ENCODE measurements around the gene CCDC7. TPM values are rescaled to one million over a fixed set of nuclear protein-coding genes. Genes with fewer than 3 reads are reported as not detected.

CCDC7 gene
- total RNA-seq, 2 donors from 2014 or later: 21.9 to 22.7 TPM

- H3K4me1 ChIP-seq: peaks cover 0 to 20% of the 10 kb centered on the region in 2 donors
- H3K36me3 ChIP-seq: no peaks in the 10 kb centered on the region
- no peaks in the 10 kb centered on the region for H3K9me3 ChIP-seq
- no peak for TF ChIP-seq CTCF (IDR thresholded peaks at IDR 0.05)
- no peak overlapping the region for H3K4me3 ChIP-seq
- H3K27me3 ChIP-seq: no peaks in the 10 kb centered on the region
- no peak for DNase-seq (ENCODE audit: low spot score)
- no peak overlapping the region for H3K27ac ChIP-seq
Observed at GRCh38 chr10:32409741-32410140, 36.2 kb upstream of the CCDC7 start.

- Histone ChIP-seq H3K9me3 (no peaks in the 10 kb centered on the region), H3K4me1 (peaks cover 0 to 20% of the 10 kb centered on the region in 2 donors), H3K27me3 (no peaks in the 10 kb centered on the region), H3K36me3 (no peaks in the 10 kb centered on the region), H3K27ac (no peak overlapping the region), H3K4me3 (no peak overlapping the region)
- TF ChIP-seq CTCF (IDR thresholded peaks at IDR 0.05): no peak
- no peak for DNase-seq (ENCODE audit: low spot score)
Observed at GRCh38 chr10:32410569-32410968, 35.4 kb upstream of the CCDC7 start.

GRCh38 chr10:32411797-32412498, 34.0 kb upstream of the CCDC7 start:
- Histone ChIP-seq H3K36me3 (no peaks in the 10 kb centered on the region), H3K4me3 (peak overlapping the region in 1 of 2 donors; percentile 0), H3K27me3 (no peaks in the 10 kb centered on the region), H3K9me3 (no peaks in the 10 kb centered on the region), H3K27ac (peak overlapping the region; percentile 57 to 68), H3K4me1 (peaks cover 0 to 20% of the 10 kb centered on the region in 2 donors)
- TF ChIP-seq CTCF (IDR thresholded peaks at IDR 0.05): no peak
- no peak for DNase-seq (ENCODE audit: low spot score)

GRCh38 chr10:32412499-32412853, 33.5 kb upstream of the CCDC7 start:
- peak overlapping the region in 1 of 2 donors; percentile 0 for H3K4me3 ChIP-seq
- DNase-seq (ENCODE audit: low spot score): no peak
- H3K27ac ChIP-seq: peak overlapping the region; percentile 57 to 68
- peaks cover 0 to 20% of the 10 kb centered on the region in 2 donors for H3K4me1 ChIP-seq
- no peaks in the 10 kb centered on the region for H3K36me3 ChIP-seq
- TF ChIP-seq CTCF (IDR thresholded peaks at IDR 0.05): no peak
- H3K27me3 ChIP-seq: no peaks in the 10 kb centered on the region
- H3K9me3 ChIP-seq: no peaks in the 10 kb centered on the region

GRCh38 chr10:32413513-32413912, 32.4 kb upstream of the CCDC7 start:
- no peaks in the 10 kb centered on the region for H3K36me3 ChIP-seq
- H3K27me3 ChIP-seq: no peaks in the 10 kb centered on the region
- no peaks in the 10 kb centered on the region for H3K9me3 ChIP-seq
- H3K4me3 ChIP-seq: no peak overlapping the region
- no peak for DNase-seq (ENCODE audit: low spot score)
- peaks cover 0 to 29% of the 10 kb centered on the region in 2 donors for H3K4me1 ChIP-seq
- no peak for TF ChIP-seq CTCF (IDR thresholded peaks at IDR 0.05)
- H3K27ac ChIP-seq: no peak overlapping the region

- H3K36me3 ChIP-seq: no peaks in the 10 kb centered on the region
- H3K27ac ChIP-seq: no peak overlapping the region
- H3K4me1 ChIP-seq: peaks cover 0 to 29% of the 10 kb centered on the region in 2 donors
- no peak for DNase-seq (ENCODE audit: low spot score)
- TF ChIP-seq CTCF (IDR thresholded peaks at IDR 0.05): no peak
- no peaks in the 10 kb centered on the region for H3K9me3 ChIP-seq
- no peaks in the 10 kb centered on the region for H3K27me3 ChIP-seq
- no peak overlapping the region for H3K4me3 ChIP-seq
Observed at GRCh38 chr10:32415361-32415760, 30.6 kb upstream of the CCDC7 start.
